Prostate gland (tissue), 2 donors: ENCODE measurements around the gene LDLRAD4. TPM values are rescaled to one million over a fixed set of nuclear protein-coding genes. Genes with fewer than 3 reads are reported as not detected.

ENCODE experiments used
- DNase-seq: peaks from one replicate; pipeline ENCODE4 v3.0.0-alpha.2; 2019; ENCODE audit warnings: low spot score
- H3K27ac ChIP-seq, 2 donors: fragments of 200-600 bp; sonication (generic); 2 replicates each; pipeline ENCODE4 v1.5.1; 2017 to 2019
- H3K27me3 ChIP-seq: fragments of 200-600 bp; sonication (generic); replicated peaks from 2 replicates; pipeline ENCODE4 v1.5.1; 2019; ENCODE audit not compliant: insufficient read depth
- H3K36me3 ChIP-seq, 2 donors: fragments of 200-600 bp; sonication (generic); 1 replicate in 1 of 2; 2 replicates in 1 of 2; pipeline versions ENCODE4 v1.5.1 to v1.8.1; 2017 to 2019
- H3K4me1 ChIP-seq: fragments of 200-600 bp; sonication (generic); replicated peaks from 2 replicates; pipeline ENCODE4 v1.5.1; 2019
- H3K4me3 ChIP-seq, 2 donors: fragments of 200-600 bp; sonication (generic); 2 replicates each; pipeline ENCODE4 v1.5.1; 2017 to 2019
- H3K9me3 ChIP-seq: fragments of 200-600 bp; sonication (generic); 2 replicates; pipeline ENCODE4 v1.5.1; 2017
- POLR2A ChIP-seq: fragments of 450-650 bp; IDR thresholded peaks from one replicate; pipeline ENCODE4 v1.6.1; 2016; ENCODE audit warnings: antibody characterized with exemption, mild to moderate bottlenecking
- POLR2AphosphoS5 ChIP-seq: sonication (generic); formaldehyde crosslinking; IDR thresholded peaks from one replicate; pipeline ENCODE4 v1.6.1; 2017; ENCODE audit warnings: antibody characterized with exemption
- WGBS: methylation state at CpG from one replicate; pipeline ENCODE4 v1.1.5; 2018; 5-methylcytosine and 5-hydroxymethylcytosine counted together
- intact Hi-C: fragments of 100-400 bp; cut with DNase I; formaldehyde crosslinking; loops from one replicate; pipeline ENCODE4 v1.14.2; 2022
- total RNA-seq, 2 donors: library from RNA; depleted of rRNA; stranded (reverse); fragments of >200 nt; gene quantifications; one replicate each; pipeline ENCODE4 v1.1.0, GENCODE V29; 2016
- TF ChIP-seq, protein P1 (sequence below), 4 experiments: fragments of 200-600 bp in 2 of 4; fragments of 450-650 bp in 2 of 4; sonication (generic) in 2 of 4; IDR thresholded peaks; 1 replicate in 3 of 4; 2 replicates in 1 of 4; pipeline ENCODE4 v1.5.1; 2016 to 2019; ENCODE audit warnings: antibody characterized with exemption in 4 of 4, mild to moderate bottlenecking in 2 of 4, moderate library complexity in 2 of 4

Gene LDLRAD4
- total RNA-seq, 2 donors from 2014 or later = 59.9 to 107 TPM

DNA sequence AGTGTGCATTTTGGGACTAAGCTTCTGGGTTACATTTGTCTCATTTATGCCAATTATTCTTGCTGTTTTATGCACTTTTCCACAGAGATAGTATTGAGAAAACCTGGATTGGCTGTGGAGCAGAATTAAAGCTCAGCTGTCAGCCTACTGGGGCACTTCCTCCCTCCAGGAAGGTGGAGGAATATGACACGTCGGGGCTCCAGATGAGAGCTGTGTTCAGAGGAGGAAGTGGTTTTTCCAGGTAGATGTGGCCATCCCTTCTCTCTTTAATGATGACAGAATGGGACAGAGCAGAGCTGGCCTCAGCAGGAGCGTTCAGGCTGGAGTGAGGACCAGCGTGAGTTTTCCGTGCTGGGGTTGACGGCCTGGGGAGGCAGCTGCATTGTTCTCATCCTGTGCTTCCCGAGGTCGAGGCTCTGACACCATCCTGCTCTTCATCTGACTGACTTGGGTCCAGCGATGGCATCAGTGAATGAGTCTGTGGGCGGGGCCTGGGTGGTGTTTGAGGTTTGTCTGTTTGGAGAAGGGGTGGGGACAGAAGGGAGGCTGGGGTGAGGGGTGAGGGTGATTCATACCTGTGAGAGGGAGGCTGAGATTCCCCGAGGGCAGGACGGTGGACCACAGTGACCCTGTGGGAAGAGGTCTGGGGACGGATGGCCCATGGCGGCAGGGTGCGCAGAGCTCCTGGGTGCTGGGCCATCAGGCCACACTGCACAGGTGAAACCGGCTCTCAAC lies 207.0 kb downstream of the LDLRAD4 start:
- no peaks in the 10 kb centered on the region for H3K4me1 ChIP-seq
- TF ChIP-seq POLR2AphosphoS5 (no peak), POLR2A (no peak)
- TF ChIP-seq, protein P1, sequence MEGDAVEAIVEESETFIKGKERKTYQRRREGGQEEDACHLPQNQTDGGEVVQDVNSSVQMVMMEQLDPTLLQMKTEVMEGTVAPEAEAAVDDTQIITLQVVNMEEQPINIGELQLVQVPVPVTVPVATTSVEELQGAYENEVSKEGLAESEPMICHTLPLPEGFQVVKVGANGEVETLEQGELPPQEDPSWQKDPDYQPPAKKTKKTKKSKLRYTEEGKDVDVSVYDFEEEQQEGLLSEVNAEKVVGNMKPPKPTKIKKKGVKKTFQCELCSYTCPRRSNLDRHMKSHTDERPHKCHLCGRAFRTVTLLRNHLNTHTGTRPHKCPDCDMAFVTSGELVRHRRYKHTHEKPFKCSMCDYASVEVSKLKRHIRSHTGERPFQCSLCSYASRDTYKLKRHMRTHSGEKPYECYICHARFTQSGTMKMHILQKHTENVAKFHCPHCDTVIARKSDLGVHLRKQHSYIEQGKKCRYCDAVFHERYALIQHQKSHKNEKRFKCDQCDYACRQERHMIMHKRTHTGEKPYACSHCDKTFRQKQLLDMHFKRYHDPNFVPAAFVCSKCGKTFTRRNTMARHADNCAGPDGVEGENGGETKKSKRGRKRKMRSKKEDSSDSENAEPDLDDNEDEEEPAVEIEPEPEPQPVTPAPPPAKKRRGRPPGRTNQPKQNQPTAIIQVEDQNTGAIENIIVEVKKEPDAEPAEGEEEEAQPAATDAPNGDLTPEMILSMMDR (IDR thresholded peaks at IDR 0.05) = no peak
- no peaks in the 10 kb centered on the region for H3K27me3 ChIP-seq
- intact Hi-C loops = no loop called here
- H3K4me3 ChIP-seq = no peak overlapping the region
- H3K36me3 ChIP-seq = no peaks in the 10 kb centered on the region
- 72% methylated on average over 16 of the region's 16 CpGs for WGBS
- H3K9me3 ChIP-seq = no peaks in the 10 kb centered on the region
- no peak overlapping the region for H3K27ac ChIP-seq
- no peak for DNase-seq

DNA sequence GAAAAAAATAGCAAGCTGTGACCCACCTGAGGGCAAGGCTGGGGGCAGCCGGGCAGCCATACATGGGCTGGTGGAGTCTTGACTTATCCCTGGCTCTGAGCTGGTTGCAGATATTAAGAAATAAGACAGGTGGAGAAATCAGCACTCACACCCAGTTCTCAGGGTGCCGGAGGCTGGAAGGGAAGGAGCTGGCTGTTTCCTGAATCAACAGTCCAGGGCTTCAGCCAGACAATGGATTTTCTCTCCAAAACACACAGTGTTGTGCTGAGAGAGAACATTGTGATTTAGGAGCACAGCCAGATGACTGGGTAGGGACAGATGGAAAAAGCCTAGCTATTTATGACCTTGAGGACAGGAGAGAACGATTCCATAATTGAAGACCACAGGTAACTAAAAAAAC lies 208.8 kb downstream of the LDLRAD4 start:
- TF ChIP-seq POLR2AphosphoS5 (peak; percentile 88), POLR2A (no peak)
- TF ChIP-seq, protein P1 (IDR thresholded peaks at IDR 0.05) = no peak
- Histone ChIP-seq H3K4me3 (no peak overlapping the region), H3K9me3 (no peaks in the 10 kb centered on the region), H3K27me3 (no peaks in the 10 kb centered on the region), H3K4me1 (no peaks in the 10 kb centered on the region), H3K36me3 (no peaks in the 10 kb centered on the region), H3K27ac (peak overlapping the region in 1 of 2 donors; percentile 12)
- intact Hi-C loops = no loop called here
- WGBS = 30% methylated on average over 3 of the region's 3 CpGs
- peak; percentile 48 for DNase-seq

DNA sequence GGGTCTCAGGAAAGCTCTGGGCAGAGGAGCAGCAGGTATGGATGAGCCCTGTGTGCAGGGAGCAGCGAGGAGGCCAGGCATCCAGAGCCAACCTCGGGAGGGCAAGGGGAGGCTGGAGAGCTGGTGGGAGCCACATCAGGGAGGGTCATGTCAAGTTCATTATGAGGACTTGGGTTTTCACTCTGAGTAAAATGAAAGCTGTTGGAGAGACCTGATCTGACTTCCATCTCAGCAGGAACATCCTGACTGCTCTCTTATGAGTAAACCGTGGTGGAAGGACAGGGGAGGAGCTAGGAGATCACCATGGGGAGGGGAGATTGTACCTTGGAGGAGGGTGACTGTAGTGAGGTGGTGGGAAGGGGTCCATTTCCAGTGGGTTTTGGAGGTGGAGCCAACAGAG lies 209.8 kb downstream of the LDLRAD4 start:
- intact Hi-C loops = no loop called here

DNA sequence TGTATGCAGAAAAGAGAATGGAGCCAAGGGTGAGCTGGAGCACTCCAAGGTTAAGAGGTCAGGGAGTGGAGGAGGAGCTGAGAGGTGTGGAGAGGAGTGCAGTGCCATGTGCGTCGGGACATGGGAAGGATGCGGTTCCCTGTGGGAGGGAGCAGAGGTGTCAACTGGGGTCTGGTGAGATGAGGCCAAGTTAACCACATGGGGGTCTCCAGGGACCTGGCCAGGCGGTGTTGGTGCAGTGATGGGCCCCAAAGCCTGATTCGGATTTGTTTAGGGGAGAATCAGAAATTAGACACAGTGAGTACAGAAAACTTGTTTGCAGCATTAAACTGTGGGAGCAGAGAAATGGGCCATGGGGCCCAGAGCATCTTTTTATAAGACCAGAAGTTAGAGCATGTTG lies 210.5 kb downstream of the LDLRAD4 start:
- Histone ChIP-seq H3K36me3 (no peaks in the 10 kb centered on the region), H3K4me3 (no peak overlapping the region), H3K27ac (no peak overlapping the region), H3K4me1 (no peaks in the 10 kb centered on the region), H3K27me3 (no peaks in the 10 kb centered on the region), H3K9me3 (no peaks in the 10 kb centered on the region)
- no peak for DNase-seq
- intact Hi-C loops = no loop called here
- WGBS = 91% methylated on average over 5 of the region's 5 CpGs
- TF ChIP-seq, protein P1 (IDR thresholded peaks at IDR 0.05) = no peak
- TF ChIP-seq POLR2AphosphoS5 (no peak), POLR2A (no peak)

More for the DNA sequence above, 209.8 kb downstream of the LDLRAD4 start:
- no peak overlapping the region for H3K27ac ChIP-seq
- no peaks in the 10 kb centered on the region for H3K36me3 ChIP-seq
- H3K27me3 ChIP-seq = no peaks in the 10 kb centered on the region
- TF ChIP-seq, protein P1 (IDR thresholded peaks at IDR 0.05) = no peak
- TF ChIP-seq POLR2A = no peak
- TF ChIP-seq POLR2AphosphoS5 = no peak
- no peaks in the 10 kb centered on the region for H3K9me3 ChIP-seq
- WGBS = 85% methylated on average over 3 of the region's 3 CpGs
- H3K4me3 ChIP-seq = no peak overlapping the region
- no peak for DNase-seq
- no peaks in the 10 kb centered on the region for H3K4me1 ChIP-seq
